Pulmonary artery endothelial cell (primary cell): ENCODE results near the gene NAALADL2. TPM values are rescaled to one million over a fixed set of nuclear protein-coding genes. Genes with fewer than 3 reads are reported as not detected.
"Not testable (repeated sequence)": the region's sequence is repeated elsewhere in the genome, so short reads cannot be mapped to it uniquely, and the experiment has no call there.

Source experiments
- DNase-seq: peaks from one replicate; pipeline ENCODE4 v3.0.0-alpha.2; 2011; ENCODE audit warnings: low read depth, low spot score
- total RNA-seq: library from RNA; depleted of rRNA; stranded (reverse); fragments of >200 nt; gene quantifications from 2 replicates; pipeline ENCODE4 v1.2.3, GENCODE V29; 2014

NAALADL2 gene
- total RNA-seq, 1 donor from 2014 or later = 3.4 TPM

DNA sequence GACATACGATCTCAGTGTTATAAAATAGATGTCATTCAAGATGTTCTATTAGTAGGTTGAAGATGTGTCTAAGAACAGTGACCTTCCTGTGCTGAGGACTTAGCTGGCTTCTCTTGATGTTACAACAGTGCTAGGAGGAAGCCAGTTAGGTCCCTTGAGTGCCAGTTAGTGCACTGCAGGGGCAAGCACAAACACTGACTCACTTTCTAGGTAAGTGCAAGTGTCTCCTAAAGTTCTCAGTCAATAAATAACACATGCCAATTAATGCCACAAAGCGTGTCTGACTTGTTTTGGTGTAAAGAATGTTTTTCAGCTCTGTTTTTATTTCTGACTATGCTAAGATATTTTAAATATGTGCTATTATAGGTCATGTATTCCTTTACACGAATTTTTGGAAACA is 211.8 kb downstream of the NAALADL2 start:
- DNase-seq = no peak

DNA sequence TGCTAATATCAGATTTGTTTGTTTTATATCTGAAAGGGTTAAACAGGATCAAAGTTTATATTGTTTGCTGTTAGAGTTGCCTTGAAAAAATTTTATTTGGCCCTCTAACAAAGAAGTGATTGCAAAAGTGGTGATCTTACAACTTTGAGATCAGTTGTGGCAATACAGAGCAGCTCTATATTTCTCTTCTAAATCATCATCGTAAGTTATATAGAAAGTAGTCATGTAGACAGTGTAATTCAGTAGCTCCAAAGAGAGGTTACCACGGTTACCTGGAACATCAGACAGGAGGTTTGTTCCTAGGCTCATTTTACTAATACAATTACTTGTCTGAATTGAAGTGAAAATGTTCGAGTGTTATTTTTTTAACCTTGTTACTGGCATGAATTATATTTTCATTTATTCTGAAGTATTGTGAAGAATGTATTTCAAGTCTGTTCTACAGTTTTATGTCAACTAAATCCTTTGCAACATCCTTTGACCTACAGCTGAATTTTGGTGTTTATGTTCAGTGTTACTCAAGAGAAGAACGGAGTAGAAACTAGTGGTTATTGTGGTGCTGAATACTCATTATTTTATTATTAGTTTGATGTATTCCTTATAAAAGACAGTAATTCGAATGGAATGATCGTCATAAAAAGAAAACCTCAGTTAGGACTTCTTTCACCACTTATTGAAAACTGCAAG is 214.2 kb downstream of the NAALADL2 start:
- no peak for DNase-seq

DNA sequence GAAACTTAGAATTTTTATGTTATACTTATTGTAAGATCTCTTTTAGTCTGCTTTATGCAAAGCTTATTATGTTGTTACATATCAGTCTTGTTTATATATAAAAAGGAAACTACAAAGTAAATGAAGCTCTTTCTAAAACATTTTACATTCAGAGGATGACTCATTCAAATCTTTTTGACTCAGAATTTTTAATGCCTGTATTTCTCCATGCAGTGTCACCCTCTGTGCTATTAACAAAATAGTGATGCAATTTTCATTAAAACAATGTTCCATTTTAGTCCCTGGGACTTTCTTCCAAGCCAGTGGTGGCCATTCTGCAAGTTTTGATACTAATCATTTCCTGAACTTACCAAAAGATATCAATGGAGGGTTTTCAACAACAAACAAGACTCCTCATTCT is 216.1 kb downstream of the NAALADL2 start:
- DNase-seq = no peak

DNA sequence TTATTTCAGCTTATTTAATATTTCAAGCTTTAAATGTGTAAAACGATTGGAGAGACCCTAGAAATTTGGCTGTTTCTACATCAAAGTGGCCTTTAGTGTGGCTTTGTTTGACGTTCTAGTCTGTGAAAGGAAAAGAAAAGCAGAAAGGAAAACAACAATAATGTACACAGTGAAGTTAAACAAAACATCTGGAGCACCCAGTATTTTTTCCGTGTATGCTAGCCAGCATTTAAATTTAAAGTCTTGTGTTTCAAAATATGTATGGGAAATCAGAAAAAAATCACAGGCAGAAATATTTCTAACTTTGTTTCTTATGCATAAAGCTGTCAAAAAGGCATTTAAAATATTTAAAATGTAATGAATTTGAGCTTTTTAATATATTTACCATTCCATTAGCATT is 218.1 kb downstream of the NAALADL2 start:
- DNase-seq = no peak

DNA sequence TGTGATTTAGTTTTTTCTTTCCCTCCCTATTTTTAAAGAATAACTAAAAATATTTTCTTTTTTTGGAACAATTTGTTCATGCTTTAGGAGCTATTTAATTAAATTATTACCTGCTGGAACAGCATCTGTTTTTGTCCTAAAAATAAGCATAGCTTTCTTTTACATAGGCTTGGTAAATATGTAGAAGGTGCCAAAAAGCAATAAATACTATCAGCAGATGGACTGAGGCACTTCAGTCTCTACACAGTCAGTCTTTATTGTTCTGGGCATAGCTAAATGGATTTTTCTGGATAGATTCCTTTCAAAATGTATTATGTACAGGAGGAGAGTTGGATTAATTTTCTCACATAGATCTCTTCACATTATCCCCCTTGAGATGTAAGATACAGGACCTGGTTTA is 223.5 kb downstream of the NAALADL2 start:
- no peak for DNase-seq

DNA sequence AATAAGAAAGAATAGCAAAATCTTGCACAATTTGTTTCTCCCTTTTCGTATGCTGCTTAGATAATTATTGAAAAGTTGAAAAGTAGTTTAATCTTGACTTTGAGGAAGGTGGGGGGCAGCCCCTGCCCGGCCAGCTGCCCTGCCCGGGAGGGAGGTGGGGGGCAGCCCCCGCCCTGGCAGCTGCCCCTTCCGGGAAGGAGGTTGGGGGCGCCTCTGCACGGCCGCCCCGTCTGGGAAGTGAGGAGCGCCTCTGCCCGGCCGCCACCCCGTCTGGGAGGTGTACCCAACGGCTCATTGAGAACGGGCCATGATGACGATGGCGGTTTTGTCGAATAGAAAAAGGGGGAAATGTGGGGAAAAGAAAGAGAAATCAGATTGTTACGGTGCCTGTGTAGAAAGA is 228.0 kb downstream of the NAALADL2 start:
- DNase-seq = not testable (repeated sequence)

DNA sequence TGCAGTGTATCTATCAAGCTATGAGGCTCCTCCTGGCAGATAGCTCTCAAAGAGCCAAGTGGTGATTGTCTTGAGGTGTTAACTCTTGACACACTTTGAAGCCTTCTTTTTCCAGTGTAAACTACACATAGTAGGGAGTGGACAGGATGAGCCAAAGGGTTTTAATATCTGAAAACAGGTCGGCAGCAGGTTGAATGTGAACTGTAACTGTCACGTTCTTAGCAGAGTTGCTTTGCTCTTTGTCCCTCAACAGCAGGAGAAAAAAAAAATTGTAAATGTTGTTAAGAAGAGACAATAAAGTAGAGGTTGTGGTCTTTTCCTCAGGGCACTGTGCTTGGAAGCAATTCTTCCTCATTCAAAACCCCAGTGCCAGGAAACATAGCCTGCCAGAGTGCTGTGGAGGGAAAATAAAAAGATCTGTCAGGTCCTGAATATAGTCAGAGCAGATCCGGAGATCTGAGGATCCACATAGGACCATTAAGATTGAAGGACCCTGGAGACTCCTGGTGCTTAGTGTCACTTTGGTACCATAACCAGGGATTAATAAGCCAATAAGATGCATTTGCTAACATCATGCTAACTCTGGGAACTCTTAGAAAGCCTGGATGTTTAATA is 229.7 kb downstream of the NAALADL2 start:
- DNase-seq = no peak

DNA sequence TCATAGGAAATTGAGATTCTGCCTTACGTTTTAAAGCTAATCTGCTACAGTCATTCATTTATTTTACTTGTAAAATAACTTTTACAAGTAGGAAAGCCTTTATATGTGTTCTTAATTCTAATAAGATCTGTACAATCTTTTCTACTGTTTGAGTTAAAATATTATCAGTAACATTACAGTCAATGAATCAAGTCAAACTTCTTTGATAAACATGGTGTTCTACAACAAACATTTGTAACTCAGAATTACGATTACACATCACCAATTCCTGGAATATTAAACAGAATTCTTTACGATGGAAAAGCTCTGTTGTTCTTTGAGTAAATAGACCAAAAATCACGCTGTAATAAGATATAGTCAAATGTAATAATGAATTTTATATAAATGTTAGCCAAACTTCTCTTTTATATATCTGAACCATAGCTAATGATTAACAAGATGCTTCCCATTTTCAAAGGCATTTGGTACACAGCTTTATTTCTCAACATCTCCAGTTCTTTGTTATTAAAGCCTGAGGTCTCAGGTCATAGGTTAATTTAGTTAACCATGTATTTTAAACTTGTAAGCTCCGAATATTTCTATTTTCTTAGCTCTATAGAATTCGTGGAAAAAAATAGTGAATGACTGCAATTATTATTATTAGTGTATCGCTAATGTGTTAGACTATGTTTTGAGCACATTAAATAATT is 232.4 kb downstream of the NAALADL2 start:
- no peak for DNase-seq

DNA sequence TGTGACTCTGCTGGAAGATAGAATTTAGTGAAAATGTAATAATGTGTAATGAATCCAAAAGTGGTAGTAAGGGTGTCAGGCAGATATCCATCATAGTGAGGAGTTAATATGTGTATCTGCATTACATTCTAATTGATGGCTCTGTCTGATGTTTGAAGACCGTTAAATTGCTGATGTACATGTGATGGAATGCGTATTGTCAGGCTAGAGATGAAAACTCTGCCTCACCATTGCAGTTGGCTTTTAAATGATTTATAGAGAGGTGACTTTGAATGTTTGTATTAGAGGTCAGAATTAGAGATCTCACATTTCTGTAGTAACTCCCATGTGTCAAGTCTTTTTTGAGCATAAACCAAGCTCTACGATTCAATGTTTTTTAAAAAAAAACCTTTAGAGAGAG is 234.6 kb downstream of the NAALADL2 start:
- DNase-seq = no peak

DNA sequence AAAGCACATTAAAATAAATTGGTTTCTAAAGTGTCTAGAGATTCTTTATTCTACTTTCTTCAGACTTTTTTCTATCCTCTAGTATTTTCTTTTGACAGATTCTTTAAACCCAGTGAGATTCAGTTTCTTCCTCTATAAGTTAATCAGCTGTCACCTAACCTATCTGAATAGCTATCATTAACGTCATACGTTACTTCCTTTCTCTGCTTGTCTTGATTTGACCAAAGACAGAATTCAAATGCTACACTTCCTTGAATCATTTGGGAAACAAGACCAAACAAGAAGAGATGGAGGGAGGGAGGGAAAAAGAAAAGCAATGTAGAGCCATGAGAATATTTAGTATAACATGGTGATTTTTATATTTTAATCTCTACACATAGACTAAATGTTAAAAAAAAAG is 235.2 kb downstream of the NAALADL2 start:
- no peak for DNase-seq

DNA sequence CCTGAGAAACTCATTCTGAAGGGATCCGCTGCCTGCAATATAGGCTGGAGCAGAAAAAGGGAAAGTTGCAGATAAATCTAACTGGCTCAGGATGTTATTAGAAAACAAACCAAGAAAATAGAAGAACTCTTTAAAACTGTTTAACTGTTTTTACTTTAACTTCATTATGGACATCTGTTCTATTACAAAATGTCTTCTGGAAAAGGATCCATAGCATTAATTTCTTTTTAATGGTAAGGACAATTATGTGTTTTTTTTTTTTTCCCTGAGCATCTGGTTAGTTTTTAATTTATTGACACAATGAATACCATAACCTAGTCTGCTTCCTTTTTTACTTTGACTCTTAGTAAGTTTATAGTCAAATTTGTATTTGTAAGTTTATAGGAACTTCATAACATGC is 239.5 kb downstream of the NAALADL2 start:
- no peak for DNase-seq

DNA sequence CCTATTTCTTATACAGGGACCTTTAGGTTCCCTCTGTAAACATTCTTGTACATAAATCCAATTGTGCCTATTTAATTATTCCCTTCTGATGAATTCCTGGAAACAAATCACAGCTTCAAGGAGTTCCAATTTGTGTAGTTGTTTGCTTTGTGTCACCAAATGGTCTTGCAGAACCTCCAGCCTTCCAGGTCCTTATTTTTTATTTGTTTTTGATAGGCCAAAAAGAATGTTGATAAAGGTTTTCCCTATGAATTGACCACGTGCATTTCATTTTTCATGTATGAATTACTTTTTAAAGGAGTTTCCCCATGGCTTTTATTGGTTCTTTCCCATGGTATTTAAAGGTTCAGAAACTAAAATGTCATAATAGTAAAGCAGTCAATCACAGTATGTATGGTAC is 243.0 kb downstream of the NAALADL2 start:
- no peak for DNase-seq

DNA sequence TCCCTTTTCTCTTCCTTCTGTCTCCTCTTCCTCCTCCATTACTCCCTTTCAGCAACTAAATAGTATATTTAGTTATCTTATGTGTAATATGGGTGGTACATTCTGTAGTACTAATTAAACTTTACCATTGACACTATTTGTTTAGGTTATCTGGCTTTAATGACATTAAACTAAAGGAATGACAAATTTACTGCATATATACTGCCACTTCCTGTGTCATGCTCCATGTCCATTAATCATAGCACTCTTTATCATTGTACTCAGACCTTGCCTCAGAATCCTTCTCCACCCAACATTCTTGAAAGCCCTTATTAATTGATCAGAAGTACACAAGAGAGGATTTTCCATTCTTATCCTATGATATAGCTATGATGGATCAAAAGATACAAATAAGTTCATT is 244.2 kb downstream of the NAALADL2 start:
- DNase-seq = no peak

DNA sequence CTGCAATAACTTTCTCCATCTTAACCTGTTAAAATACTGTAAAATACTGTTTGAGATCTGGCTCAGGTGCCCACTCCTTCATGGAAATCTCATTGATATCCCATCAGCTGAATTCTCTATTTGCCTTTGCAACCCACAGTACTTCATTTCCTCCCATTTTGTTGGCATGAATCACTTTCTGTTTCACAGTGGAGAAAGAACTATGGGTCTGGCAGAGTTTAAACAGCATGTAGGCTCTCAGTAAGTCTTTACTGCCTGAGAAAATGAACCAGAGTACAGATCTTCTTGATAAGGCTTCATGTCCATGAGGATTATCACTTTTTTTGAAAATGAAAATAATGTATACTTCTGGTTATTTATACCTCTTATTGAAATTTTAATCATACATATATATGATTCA is 245.9 kb downstream of the NAALADL2 start:
- no peak for DNase-seq

DNA sequence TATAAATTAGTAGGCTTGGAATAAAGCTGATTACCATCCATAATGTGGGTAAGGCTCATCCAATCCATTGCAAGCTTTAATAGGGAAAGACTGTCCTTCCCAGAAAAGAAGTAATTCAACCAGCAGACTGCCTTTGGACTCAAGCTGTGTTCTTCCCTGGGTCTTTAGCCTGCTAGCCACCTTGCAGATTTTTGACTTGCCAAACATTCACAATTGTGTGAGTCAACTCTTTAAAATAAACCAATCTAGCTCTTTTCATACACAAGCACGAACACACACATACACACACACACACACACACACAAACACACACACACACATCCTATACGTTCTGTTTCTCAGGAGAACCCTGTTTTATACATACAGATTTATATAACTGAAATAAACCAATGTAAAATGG is 248.1 kb downstream of the NAALADL2 start:
- no peak for DNase-seq

DNA sequence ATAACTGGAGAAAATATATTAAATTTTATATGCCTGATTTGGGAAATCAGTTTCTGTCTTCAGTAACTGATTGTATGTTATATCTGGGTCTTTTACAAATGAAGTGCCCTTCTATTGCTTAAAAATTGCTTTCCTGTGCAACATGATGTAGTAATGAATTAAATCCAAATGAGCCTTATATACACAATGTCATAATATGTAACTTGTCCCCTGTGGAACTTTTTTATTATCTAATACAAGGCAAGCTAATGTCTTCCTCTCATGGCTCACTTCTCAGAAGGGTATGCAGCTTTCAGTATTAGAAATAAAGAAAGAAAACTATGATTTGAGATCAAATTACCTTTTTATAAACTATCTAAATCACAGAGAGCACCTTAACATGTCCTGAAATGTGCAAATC is 248.9 kb downstream of the NAALADL2 start:
- DNase-seq = no peak

DNA sequence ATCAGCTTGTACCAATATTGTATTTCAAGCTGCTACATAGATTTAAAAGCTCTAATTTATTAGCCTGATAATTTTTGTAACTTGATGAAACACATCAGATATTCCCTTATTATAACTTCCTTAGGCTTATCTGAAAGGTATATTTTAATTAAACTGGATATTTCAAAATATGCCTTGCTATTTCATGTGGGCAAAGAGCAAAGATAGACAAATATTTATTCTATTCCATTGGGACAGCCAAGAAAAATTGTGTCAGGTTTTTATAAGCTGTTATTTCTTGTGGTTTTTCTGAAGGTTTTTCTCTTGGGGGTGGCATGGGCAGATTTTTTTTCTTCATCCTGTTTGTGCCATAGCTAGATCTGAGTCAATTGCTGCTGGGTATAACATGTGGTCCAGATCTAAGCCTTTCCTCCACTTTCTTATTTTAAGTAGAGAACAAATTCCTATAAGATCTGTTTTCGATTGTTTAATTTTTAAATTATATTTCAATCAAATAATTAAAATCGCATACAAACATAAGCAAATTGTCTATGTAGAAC is 249.5 kb downstream of the NAALADL2 start:
- no peak for DNase-seq

DNA sequence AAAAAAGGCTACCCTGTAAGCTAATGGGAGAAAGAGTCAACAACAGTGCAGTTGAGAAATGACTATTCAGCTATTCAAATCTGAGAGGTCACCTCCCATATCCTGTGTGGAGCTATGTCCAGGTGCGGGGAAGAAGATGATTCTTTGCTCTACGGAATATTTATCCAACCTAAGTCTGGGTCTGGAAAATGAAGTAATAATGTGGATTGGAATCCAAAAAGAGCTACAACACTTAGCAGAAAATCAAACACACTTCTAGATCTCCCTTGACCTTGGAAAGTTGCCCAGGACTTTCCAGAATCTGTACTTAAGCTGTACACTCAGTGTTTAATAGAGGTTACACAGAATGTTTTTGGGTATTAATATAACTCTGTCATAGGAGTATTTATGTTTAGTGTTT is 251.9 kb downstream of the NAALADL2 start:
- DNase-seq = no peak

DNA sequence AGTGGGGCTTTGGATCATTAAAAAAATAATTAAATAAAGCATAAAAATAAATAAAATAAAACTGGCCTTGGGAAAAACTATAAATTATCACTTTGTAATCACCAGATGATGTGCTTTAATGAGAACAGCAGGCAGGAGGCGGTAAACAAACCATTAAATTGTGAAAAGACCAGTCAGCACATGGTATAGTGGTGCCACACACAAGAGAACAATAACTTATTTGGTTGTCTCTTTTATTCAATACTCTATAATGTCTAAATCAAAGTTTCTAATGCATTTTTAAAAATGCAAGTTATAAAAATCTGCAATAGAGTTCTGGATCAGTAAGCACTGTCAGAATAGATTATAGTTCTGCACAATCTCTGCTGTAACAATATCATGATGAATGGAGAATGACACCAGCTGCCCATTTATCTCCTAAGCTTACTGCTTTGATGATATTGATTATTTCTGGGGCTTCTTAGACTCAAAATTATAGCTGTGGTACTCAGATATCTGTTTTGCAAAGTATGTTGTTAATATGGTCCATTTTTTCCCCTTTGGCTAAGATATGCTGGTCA is 259.3 kb downstream of the NAALADL2 start:
- DNase-seq = no peak

DNA sequence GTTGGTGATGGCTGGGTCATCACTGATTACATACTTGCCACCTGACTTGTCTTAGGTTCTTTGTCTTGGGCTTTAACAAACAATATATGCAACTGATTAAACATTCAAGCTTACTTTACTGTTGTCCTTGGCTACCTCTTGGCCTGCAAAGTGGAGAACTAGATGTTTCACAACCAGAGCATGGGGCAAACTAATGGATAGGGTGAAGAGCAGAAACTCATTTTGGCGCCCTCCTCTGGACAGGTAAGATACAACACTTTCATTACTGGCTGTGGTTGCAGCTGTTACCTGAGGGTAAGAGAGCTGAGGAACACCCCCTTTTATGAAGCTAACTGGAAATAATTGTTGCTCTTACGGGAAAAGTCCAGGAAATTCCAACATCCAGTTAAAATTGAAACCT is 262.1 kb downstream of the NAALADL2 start:
- no peak for DNase-seq

DNA sequence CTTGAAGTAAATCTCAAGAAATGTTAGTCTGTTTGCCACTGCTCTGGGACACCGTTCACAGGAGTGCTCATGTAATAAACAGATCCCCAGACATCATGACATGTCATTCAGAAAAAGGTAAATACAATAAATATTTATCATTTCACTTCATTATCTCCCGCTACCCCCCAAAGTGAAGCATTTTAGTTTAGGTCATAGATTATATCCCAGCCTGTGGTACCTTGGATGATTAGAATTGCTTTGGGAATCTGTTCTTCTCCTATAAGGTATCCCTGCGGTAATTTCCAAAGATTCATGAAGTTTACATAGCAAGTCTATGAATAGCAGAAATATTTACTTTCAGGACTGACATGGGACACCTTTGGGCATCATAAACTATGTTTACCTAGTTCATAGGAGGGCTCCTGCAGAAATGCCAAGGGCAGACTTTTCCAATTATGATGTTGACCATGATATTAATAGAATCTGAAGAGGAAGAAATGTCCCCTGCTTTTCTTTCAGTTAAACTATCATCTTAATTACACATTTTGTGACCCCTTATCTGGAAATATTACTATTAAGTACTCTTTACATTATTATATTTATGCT is 268.0 kb downstream of the NAALADL2 start:
- DNase-seq = no peak

DNA sequence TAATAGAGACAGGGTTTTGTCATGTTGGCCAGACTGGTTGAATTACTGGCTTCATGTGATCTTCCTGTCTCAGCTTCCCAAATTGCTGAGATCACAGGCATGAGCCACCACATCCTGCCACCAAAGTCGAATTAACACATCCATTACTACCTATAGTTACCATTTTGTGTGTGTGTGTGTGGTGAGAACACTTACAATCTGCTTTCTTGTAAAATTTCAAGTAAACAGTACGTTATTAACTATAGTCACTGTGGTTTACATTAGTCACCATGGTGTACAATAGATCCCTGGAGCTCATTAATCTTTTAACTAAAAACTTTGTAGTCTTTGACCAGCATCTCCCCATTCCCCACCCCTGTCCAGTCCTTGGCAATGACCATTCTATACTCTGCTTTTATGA is 270.0 kb downstream of the NAALADL2 start:
- no peak for DNase-seq
